ENCODE measurements around the gene CLPTM1.
"Not testable (repeated sequence)": the region's sequence is repeated elsewhere in the genome, so short reads cannot be mapped to it uniquely, and the experiment has no call there.

CLPTM1 gene

DNA sequence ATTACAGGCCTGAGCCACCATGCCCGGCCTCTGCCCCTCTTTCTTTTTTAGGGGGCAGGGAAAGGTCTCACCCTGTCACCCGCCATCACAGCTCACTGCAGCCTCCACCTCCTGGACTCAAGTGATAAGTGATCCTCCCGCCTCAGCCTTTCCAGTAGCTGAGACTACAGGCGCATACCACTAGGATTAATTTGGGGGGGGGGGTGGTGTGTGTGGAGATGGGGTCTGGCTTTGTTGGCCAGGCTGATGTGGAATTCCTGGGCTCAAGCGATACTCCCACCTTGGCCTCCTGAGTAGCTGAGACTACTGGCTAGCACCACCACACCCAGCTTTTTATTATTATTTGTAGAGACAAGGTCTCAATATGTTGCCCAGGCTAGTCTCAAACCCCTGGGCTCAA lies 45.4 kb upstream of the CLPTM1 start:
- DNase-seq (ENCODE audit: low read depth), result no peak
- TF ChIP-seq, protein P1, sequence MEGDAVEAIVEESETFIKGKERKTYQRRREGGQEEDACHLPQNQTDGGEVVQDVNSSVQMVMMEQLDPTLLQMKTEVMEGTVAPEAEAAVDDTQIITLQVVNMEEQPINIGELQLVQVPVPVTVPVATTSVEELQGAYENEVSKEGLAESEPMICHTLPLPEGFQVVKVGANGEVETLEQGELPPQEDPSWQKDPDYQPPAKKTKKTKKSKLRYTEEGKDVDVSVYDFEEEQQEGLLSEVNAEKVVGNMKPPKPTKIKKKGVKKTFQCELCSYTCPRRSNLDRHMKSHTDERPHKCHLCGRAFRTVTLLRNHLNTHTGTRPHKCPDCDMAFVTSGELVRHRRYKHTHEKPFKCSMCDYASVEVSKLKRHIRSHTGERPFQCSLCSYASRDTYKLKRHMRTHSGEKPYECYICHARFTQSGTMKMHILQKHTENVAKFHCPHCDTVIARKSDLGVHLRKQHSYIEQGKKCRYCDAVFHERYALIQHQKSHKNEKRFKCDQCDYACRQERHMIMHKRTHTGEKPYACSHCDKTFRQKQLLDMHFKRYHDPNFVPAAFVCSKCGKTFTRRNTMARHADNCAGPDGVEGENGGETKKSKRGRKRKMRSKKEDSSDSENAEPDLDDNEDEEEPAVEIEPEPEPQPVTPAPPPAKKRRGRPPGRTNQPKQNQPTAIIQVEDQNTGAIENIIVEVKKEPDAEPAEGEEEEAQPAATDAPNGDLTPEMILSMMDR (IDR thresholded peaks at IDR 0.05; ENCODE audit: low read depth, low read length, missing control alignments), result no peak

DNA sequence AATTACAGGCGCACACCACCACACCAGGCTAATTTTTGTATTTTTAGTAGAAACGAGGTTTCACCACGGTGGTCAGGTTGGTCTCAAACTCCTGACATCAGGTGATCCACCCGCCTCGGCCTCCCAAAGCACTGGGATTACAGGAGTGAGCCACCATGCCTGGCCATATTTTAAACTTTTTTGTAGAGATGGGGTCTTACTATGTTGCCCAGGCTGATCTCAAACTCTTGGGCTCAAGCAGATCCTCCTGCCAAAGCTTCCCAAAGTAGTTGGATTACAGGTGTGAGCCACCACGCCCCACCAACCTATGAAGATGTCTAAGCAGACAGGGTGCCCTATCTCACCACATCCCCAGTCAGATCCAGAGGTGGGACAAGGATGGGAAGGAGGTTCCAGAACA lies 43.3 kb upstream of the CLPTM1 start:
- not testable (repeated sequence) for H3K4me3 ChIP-seq (ENCODE audit: low read depth, low read length); DNase-seq (ENCODE audit: low read depth)

More for the DNA sequence above, 45.4 kb upstream of the CLPTM1 start:
- no peak overlapping the region for H3K4me3 ChIP-seq (ENCODE audit: low read depth, low read length)

GRCh38 chr19:44912854-44913253 lies 42.3 kb upstream of the CLPTM1 start:
- TF ChIP-seq, protein P1 (IDR thresholded peaks at IDR 0.05; ENCODE audit: low read depth, low read length, missing control alignments), result no peak
- H3K4me3 ChIP-seq (ENCODE audit: low read depth, low read length), result no peak overlapping the region
- no peak for DNase-seq (ENCODE audit: low read depth)

GRCh38 chr19:44913512-44914432 lies 41.4 kb upstream of the CLPTM1 start:
- not testable (repeated sequence) for DNase-seq (ENCODE audit: low read depth); H3K4me3 ChIP-seq (ENCODE audit: low read depth, low read length)

- H3K4me3 ChIP-seq (ENCODE audit: low read depth, low read length), result peak within 1 kb of the TSS; percentile 60
- DNase-seq (ENCODE audit: low read depth), result peak; percentile 65
These were observed 40.6 kb upstream of the CLPTM1 start, which contains the start of gene APOC1 for GRCh38 chr19:44914433-44915206. APOC1 (plus strand) TSS chr19:44914608; CDS start chr19:44914892, 284 bp downstream.

- no peak for DNase-seq (ENCODE audit: low read depth)
- no peak overlapping the region for H3K4me3 ChIP-seq (ENCODE audit: low read depth, low read length)
- TF ChIP-seq, protein P1 (IDR thresholded peaks at IDR 0.05; ENCODE audit: low read depth, low read length, missing control alignments), result no peak
These were observed 30.9 kb upstream of the CLPTM1 start for GRCh38 chr19:44924243-44924725.

- no peak for DNase-seq (ENCODE audit: low read depth)
- TF ChIP-seq, protein P1 (IDR thresholded peaks at IDR 0.05; ENCODE audit: low read depth, low read length, missing control alignments), result no peak
- H3K4me3 ChIP-seq (ENCODE audit: low read depth, low read length), result no peak overlapping the region
These were observed 29.9 kb upstream of the CLPTM1 start for GRCh38 chr19:44925114-44925891.

GRCh38 chr19:44926245-44927077 lies 28.7 kb upstream of the CLPTM1 start:
- not testable (repeated sequence) for H3K4me3 ChIP-seq (ENCODE audit: low read depth, low read length); DNase-seq (ENCODE audit: low read depth)
